Calu3 (cell line): ENCODE data around the gene ATP1A4. TPM values are rescaled to one million over a fixed set of nuclear protein-coding genes. Genes with fewer than 3 reads are reported as not detected.

Experiments used
- BruUV-seq: library from RNA; stranded (reverse); fragments of 400-500 nt; replicated peaks from 2 replicates; lab custom pipeline; 2021; lab: Mats Ljungman, UMichigan
- CTCF ChIA-PET: fragments of 300-600 bp; sonication (Branson Sonifier 250); formaldehyde crosslinking; loops from one replicate; lab custom pipeline; 2022; ENCODE audit warnings: antibody characterized with exemption; lab: Charles Lee
- DNase-seq: peaks from one replicate; pipeline ENCODE4 v3.0.0; 2022
- H3K27ac Mint-ChIP-seq: one replicate; pipeline ENCODE4 v1.8.0; 2022; ENCODE audit warnings: mixed read lengths; ENCODE audit not compliant: unreplicated experiment
- H3K27me3 Mint-ChIP-seq: one replicate; pipeline ENCODE4 v1.8.0; 2022; ENCODE audit warnings: mixed read lengths; ENCODE audit not compliant: unreplicated experiment
- H3K36me3 Mint-ChIP-seq: one replicate; pipeline ENCODE4 v1.8.0; 2022; ENCODE audit warnings: mild to moderate bottlenecking, moderate library complexity, mixed read lengths; ENCODE audit not compliant: insufficient read depth, unreplicated experiment
- H3K4me1 Mint-ChIP-seq: one replicate; pipeline ENCODE4 v1.8.0; 2022; ENCODE audit warnings: mild to moderate bottlenecking, low read depth, mixed read lengths; ENCODE audit not compliant: unreplicated experiment
- H3K4me3 Mint-ChIP-seq: one replicate; pipeline ENCODE4 v1.8.0; 2022; ENCODE audit warnings: mild to moderate bottlenecking, low read depth, moderate library complexity, mixed read lengths; ENCODE audit not compliant: unreplicated experiment
- H3K9me3 Mint-ChIP-seq: one replicate; pipeline ENCODE4 v1.8.0; 2022; ENCODE audit warnings: low read depth, mixed read lengths; ENCODE audit not compliant: unreplicated experiment
- CTCF ChIP-seq: fragments of 200-600 bp; IDR thresholded peaks from one replicate; pipeline ENCODE4 v1.8.0; 2022; ENCODE audit warnings: antibody characterized with exemption; ENCODE audit not compliant: unreplicated experiment
- intact Hi-C: fragments of 100-400 bp; cut with micrococcal nuclease; formaldehyde crosslinking; loops from one replicate; pipeline ENCODE4 v1.10.0; 2022; ENCODE audit not compliant: unreplicated experiment
- total RNA-seq: library from RNA; stranded (reverse); gene quantifications from 2 replicates; pipeline ENCODE4 v1.2.3, GENCODE V29; 2022

Gene ATP1A4
- total RNA-seq, 1 experiment from 2014 or later, result not detected

GRCh38 chr1:160207771-160208556, 56.6 kb downstream of the ATP1A4 start:
- H3K9me3 Mint-ChIP-seq, result no peaks in the 10 kb centered on the region

GRCh38 chr1:160208557-160209320, 57.3 kb downstream of the ATP1A4 start:
- intact Hi-C loops, result no loop called here
- Mint-ChIP-seq H3K27me3 (no peaks in the 10 kb centered on the region), H3K4me1 (peaks cover 36% of the 10 kb centered on the region), H3K4me3 (no peak overlapping the region), H3K9me3 (no peaks in the 10 kb centered on the region), H3K27ac (no peak overlapping the region), H3K36me3 (peaks cover 85% of the 10 kb centered on the region)
- no peak for DNase-seq
- TF ChIP-seq CTCF, result no peak
- BruUV-seq, result no TSS peak
- CTCF ChIA-PET, result no interaction called here

More at GRCh38 chr1:160207771-160208556, 56.6 kb downstream of the ATP1A4 start:
- CTCF ChIA-PET, result no interaction called here
- DNase-seq, result no peak
- no peak for TF ChIP-seq CTCF
- H3K36me3 Mint-ChIP-seq, result peaks cover 79% of the 10 kb centered on the region
- H3K27ac Mint-ChIP-seq, result no peak overlapping the region
- no peak overlapping the region for H3K4me3 Mint-ChIP-seq
- H3K4me1 Mint-ChIP-seq, result peaks cover 36% of the 10 kb centered on the region
- no TSS peak for BruUV-seq
- no peaks in the 10 kb centered on the region for H3K27me3 Mint-ChIP-seq
- intact Hi-C loops, result no loop called here

GRCh38 chr1:160209321-160210046, 58.1 kb downstream of the ATP1A4 start:
- Mint-ChIP-seq H3K27ac (no peak overlapping the region), H3K36me3 (peaks cover 78% of the 10 kb centered on the region), H3K4me3 (no peak overlapping the region), H3K27me3 (no peaks in the 10 kb centered on the region), H3K4me1 (peaks cover 29% of the 10 kb centered on the region), H3K9me3 (no peaks in the 10 kb centered on the region)
- CTCF ChIA-PET, result no interaction called here
- DNase-seq, result no peak
- BruUV-seq, result no TSS peak
- TF ChIP-seq CTCF, result no peak
- intact Hi-C loops, result no loop called here

- intact Hi-C loops, result no loop called here
- CTCF ChIA-PET, result interaction anchor here (1.0 to 1.3 kb wide), 2 partner anchors 9 to 17 kb away, joined by 3 to 5 read pairs; no protein-coding TSS in a partner anchor
- H3K9me3 Mint-ChIP-seq, result no peaks in the 10 kb centered on the region
- no peak for TF ChIP-seq CTCF
- H3K36me3 Mint-ChIP-seq, result peaks cover 76% of the 10 kb centered on the region
- H3K27ac Mint-ChIP-seq, result no peak overlapping the region
- peaks cover 26% of the 10 kb centered on the region for H3K4me1 Mint-ChIP-seq
- BruUV-seq, result no TSS peak
- DNase-seq, result no peak
- no peaks in the 10 kb centered on the region for H3K27me3 Mint-ChIP-seq
- H3K4me3 Mint-ChIP-seq, result no peak overlapping the region
Observed at GRCh38 chr1:160210561-160210960, 59.2 kb downstream of the ATP1A4 start.
